OCI-LY7 (cell line): ENCODE results near the gene VTI1A. TPM values are rescaled to one million over a fixed set of nuclear protein-coding genes. Genes with fewer than 3 reads are reported as not detected.

Source experiments
- BruUV-seq: library from RNA; stranded (reverse); fragments of 400-500 nt; replicated peaks from 2 replicates; lab custom pipeline; 2021; lab: Mats Ljungman, UMichigan
- CTCF ChIA-PET: fragments of 300-600 bp; sonication (Branson Sonifier 250); formaldehyde crosslinking; loops from one replicate; lab custom pipeline; 2022; ENCODE audit warnings: antibody characterized with exemption; ENCODE audit not compliant: unreplicated experiment; lab: Charles Lee
- POLR2A ChIA-PET: fragments of 300-600 bp; sonication (Branson Sonifier 250); formaldehyde crosslinking; loops from one replicate; lab custom pipeline; 2022; ENCODE audit warnings: antibody characterized with exemption; lab: Charles Lee
- DNase-seq: peaks from one replicate; pipeline ENCODE4 v3.0.0-alpha.2; 2015; ENCODE audit warnings: low spot score
- H2AFZ ChIP-seq: fragments of 200-600 bp; sonication (generic), shearing (Covaris generic); 2 replicates; pipeline ENCODE4 v1.6.1; 2014; ENCODE audit warnings: mild to moderate bottlenecking, antibody characterized with exemption, low read length, moderate library complexity
- H3K27ac ChIP-seq: fragments of 200-600 bp; sonication (generic); 2 replicates; pipeline ENCODE4 v1.5.1; 2014; ENCODE audit warnings: mixed run types, low read depth, mild to moderate bottlenecking, moderate library complexity, low read length, inconsistent platforms; ENCODE audit not compliant: poor library complexity, severe bottlenecking
- H3K36me3 ChIP-seq: fragments of 200-600 bp; sonication (generic); 2 replicates; pipeline ENCODE4 v1.6.1; 2014; ENCODE audit warnings: mild to moderate bottlenecking, antibody characterized with exemption, low read length, moderate library complexity, mixed read lengths; ENCODE audit not compliant: insufficient read depth
- H3K4me1 ChIP-seq: fragments of 200-600 bp; sonication (generic); 2 replicates; pipeline ENCODE4 v1.5.1; 2014; ENCODE audit warnings: mild to moderate bottlenecking, low read length; ENCODE audit not compliant: insufficient read depth, poor library complexity, severe bottlenecking
- H3K4me2 ChIP-seq: fragments of 200-600 bp; sonication (generic); 2 replicates; pipeline ENCODE4 v1.6.1; 2014; ENCODE audit warnings: mild to moderate bottlenecking, low read length
- H3K4me3 ChIP-seq: fragments of 200-600 bp; sonication (generic); 2 replicates; pipeline ENCODE4 v1.5.1; 2014; ENCODE audit warnings: mild to moderate bottlenecking, low read depth, low read length; ENCODE audit not compliant: poor library complexity, severe bottlenecking
- H3K79me2 ChIP-seq: fragments of 200-600 bp; sonication (generic); 2 replicates; pipeline ENCODE4 v1.6.1; 2016; ENCODE audit warnings: low read depth, mild to moderate bottlenecking, low read length, moderate library complexity, mixed read lengths; ENCODE audit not compliant: insufficient read depth
- H3K9me2 ChIP-seq: fragments of 200-600 bp; sonication (generic); 2 replicates; pipeline ENCODE4 v1.6.1; 2016; ENCODE audit warnings: mild to moderate bottlenecking, low read length, mixed read lengths; ENCODE audit not compliant: insufficient read depth
- H3K9me3 ChIP-seq: fragments of 200-600 bp; sonication (generic); 2 replicates; pipeline ENCODE4 v1.6.1; 2014; ENCODE audit warnings: mild to moderate bottlenecking, mixed run types, low read length, mixed read lengths
- H4K20me1 ChIP-seq: fragments of 200-600 bp; sonication (generic); 2 replicates; pipeline ENCODE4 v1.6.1; 2014; ENCODE audit warnings: mild to moderate bottlenecking, antibody characterized with exemption, low read length, moderate library complexity, mixed read lengths; ENCODE audit not compliant: insufficient read depth
- EZH2phosphoT487 ChIP-seq: fragments of 200-600 bp; sonication (generic); IDR thresholded peaks from 2 replicates; pipeline ENCODE4 v1.6.1; 2018; ENCODE audit warnings: low read depth, borderline replicate concordance, mild to moderate bottlenecking, mixed run types, antibody characterized with exemption, low read length, moderate library complexity, mixed read lengths
- intact Hi-C: fragments of 100-400 bp; cut with micrococcal nuclease; formaldehyde crosslinking; loops from one replicate; pipeline ENCODE4 v1.10.0; 2022; ENCODE audit not compliant: unreplicated experiment
- total RNA-seq, 2 experiments: library from RNA; depleted of rRNA in 1 of 2; stranded (reverse); fragments of >200 nt in 1 of 2; shearing (Covaris generic) in 1 of 2; gene quantifications; 2 replicates each; pipeline ENCODE4 v1.2.3, GENCODE V29; 2014 to 2022
- TF ChIP-seq, protein P1 (sequence below): fragments of 200-600 bp; sonication (generic); conservative IDR thresholded peaks from 2 replicates; pipeline ENCODE4 v1.5.1; 2014; ENCODE audit warnings: mild to moderate bottlenecking, antibody characterized with exemption, low read length, moderate library complexity, mixed read lengths

The VTI1A gene
- total RNA-seq, 2 experiments from 2014 or later = 39.4 to 45.2 TPM

DNA sequence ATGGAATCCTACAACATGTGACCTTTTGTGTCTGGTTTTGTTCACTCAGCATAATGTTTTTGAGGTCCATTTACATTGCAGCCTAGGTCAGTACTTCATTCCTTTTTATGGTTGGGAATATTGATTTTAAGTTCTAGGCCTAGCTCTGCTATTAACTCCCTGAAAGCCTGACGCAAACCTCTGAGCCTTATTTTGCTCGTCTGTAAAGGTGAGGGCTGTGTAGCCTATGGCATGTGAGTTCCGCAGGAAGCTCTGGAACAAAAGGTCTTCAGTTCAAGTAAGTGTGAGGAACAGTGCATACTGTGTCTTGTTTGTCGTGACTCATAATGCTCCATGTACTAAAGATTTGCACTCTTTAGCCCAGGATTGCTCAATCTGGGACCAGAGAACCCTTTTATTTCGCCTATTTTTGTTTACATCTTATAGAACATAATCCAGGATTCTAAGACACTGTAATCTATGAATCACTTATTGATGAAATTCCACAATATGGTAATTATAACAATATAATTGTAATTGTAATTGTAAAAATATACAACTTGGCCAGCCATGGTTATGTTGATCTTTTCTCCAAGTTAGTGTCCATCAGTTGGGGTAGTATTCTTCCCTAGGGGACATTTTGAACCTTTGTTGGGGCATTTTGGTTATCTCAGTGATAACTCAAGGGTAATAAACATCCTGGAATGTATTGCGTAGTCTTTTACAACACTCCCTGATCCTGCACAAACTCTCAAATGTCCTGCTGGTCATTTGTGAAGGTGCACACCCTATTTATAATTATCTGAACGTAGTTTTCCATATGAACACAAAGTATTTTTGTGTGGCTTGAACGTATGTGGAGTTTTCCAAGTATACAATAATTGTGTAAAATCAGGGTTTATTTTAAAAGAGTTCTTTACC, 184.7 kb downstream of the VTI1A start:
- TF ChIP-seq EZH2phosphoT487 = no peak
- TF ChIP-seq, protein P1, sequence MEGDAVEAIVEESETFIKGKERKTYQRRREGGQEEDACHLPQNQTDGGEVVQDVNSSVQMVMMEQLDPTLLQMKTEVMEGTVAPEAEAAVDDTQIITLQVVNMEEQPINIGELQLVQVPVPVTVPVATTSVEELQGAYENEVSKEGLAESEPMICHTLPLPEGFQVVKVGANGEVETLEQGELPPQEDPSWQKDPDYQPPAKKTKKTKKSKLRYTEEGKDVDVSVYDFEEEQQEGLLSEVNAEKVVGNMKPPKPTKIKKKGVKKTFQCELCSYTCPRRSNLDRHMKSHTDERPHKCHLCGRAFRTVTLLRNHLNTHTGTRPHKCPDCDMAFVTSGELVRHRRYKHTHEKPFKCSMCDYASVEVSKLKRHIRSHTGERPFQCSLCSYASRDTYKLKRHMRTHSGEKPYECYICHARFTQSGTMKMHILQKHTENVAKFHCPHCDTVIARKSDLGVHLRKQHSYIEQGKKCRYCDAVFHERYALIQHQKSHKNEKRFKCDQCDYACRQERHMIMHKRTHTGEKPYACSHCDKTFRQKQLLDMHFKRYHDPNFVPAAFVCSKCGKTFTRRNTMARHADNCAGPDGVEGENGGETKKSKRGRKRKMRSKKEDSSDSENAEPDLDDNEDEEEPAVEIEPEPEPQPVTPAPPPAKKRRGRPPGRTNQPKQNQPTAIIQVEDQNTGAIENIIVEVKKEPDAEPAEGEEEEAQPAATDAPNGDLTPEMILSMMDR = no peak
- H3K9me2 ChIP-seq = no peaks in the 10 kb centered on the region
- no TSS peak for BruUV-seq
- H2AFZ ChIP-seq = no peak overlapping the region
- ChIA-PET POLR2A (no interaction called here), CTCF (no interaction called here)
- intact Hi-C loops = no loop called here
- H3K4me3 ChIP-seq = no peak overlapping the region
- H3K27ac ChIP-seq = no peak overlapping the region
- H3K9me3 ChIP-seq = no peaks in the 10 kb centered on the region
- H3K79me2 ChIP-seq = no peaks in the 10 kb centered on the region
- no peaks in the 10 kb centered on the region for H3K4me1 ChIP-seq
- no peak for DNase-seq
- no peaks in the 10 kb centered on the region for H4K20me1 ChIP-seq
- H3K36me3 ChIP-seq = no peaks in the 10 kb centered on the region
- no peak overlapping the region for H3K4me2 ChIP-seq

DNA sequence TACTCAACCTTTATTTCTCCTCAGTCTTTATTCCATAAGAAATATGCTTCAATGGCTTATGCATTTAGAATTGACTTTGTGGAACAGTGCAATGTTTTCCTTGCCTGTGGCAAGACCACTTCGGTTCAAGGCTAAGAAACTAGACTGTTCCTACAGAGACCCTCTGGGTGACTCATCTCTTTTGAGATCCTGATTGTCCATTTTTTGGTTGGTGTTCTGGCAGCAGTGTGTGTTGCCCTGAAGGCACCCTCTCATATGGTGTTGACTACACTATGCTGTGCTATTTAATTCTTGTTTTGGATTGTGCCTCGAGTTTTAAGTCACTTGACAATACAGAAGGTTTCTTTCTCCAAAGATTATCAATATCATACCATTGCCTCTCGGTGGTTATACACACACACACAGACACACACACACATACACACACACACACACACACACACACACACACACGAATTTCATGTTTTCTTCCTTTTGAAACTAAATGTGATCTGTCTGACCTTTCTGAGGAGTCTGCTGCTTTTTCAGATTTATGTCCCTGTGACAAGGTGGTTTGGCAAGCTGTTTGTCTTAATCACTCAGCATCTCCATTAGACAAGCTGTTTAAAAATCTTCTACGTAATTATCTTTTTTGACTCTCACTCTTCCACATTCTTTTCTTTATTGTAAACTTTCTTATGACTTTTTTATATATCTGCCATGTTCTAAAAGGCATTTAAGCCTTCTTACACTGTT, 187.2 kb downstream of the VTI1A start:
- ChIA-PET POLR2A (interaction anchor here (0.7 kb wide), 1 partner anchor 1447 kb away, joined by 3 read pairs; no protein-coding TSS in a partner anchor), CTCF (no interaction called here)
- no peaks in the 10 kb centered on the region for H3K4me1 ChIP-seq
- no peak overlapping the region for H2AFZ ChIP-seq
- intact Hi-C loops = no loop called here
- H3K4me2 ChIP-seq = no peak overlapping the region
- no peaks in the 10 kb centered on the region for H3K36me3 ChIP-seq
- H3K4me3 ChIP-seq = no peak overlapping the region
- no peak overlapping the region for H3K27ac ChIP-seq
- H4K20me1 ChIP-seq = no peaks in the 10 kb centered on the region
- no TSS peak for BruUV-seq
- H3K9me3 ChIP-seq = no peaks in the 10 kb centered on the region
- TF ChIP-seq EZH2phosphoT487 = no peak
- TF ChIP-seq, protein P1 = no peak
- DNase-seq = no peak
- no peaks in the 10 kb centered on the region for H3K79me2 ChIP-seq
- no peaks in the 10 kb centered on the region for H3K9me2 ChIP-seq
